ENCODE results near the gene KLHL3. TPM values are rescaled to one million over a fixed set of nuclear protein-coding genes. Genes with fewer than 3 reads are reported as not detected.

Gene KLHL3
- total RNA-seq, 1 experiment from 2014 or later: 2.9 TPM

- no TSS peak for BruUV-seq (replicated peaks)
- no peaks in the 10 kb centered on the region for H4K20me1 ChIP-seq (ENCODE audit: low read length)
- DNase-seq (no peak), ATAC-seq (no peak)
- H3K27me3 ChIP-seq (ENCODE audit: low read length): no peaks in the 10 kb centered on the region
- H3K79me2 ChIP-seq (ENCODE audit: low read length): no peaks in the 10 kb centered on the region
- no peak overlapping the region for H3K27ac ChIP-seq (ENCODE audit: low read length)
- CTCF ChIA-PET: no interaction called here
- no peaks in the 10 kb centered on the region for H3K9me2 ChIP-seq (replicated peaks; ENCODE audit: low read length)
- POLR2A ChIA-PET (ENCODE audit: unreplicated experiment): no interaction called here
- H3K9me3 ChIP-seq (ENCODE audit: low read length): no peaks in the 10 kb centered on the region
- H3F3A ChIP-seq (ENCODE audit: low read length, unreplicated experiment): no peaks in the 10 kb centered on the region
- H3K4me1 ChIP-seq (ENCODE audit: insufficient read depth, low read length): no peaks in the 10 kb centered on the region
- intact Hi-C loops (cut with micrococcal nuclease): no loop called here
- TF ChIP-seq EZH2phosphoT487 (IDR thresholded peaks at IDR 0.05; ENCODE audit: borderline replicate concordance, low read length) (no peak), CTCF (conservative IDR thresholded peaks at IDR 0.05; ENCODE audit: low read depth, low read length) (no peak), EZH2 (IDR thresholded peaks at IDR 0.05; ENCODE audit: low read length, unreplicated experiment) (no peak)
- no peaks in the 10 kb centered on the region for H3K36me3 ChIP-seq (ENCODE audit: low read depth, low read length)
- H3K4me2 ChIP-seq (ENCODE audit: low read length): no peak overlapping the region
- no peak overlapping the region for H3K4me3 ChIP-seq (ENCODE audit: low read length)
- no peak overlapping the region for H2AFZ ChIP-seq (ENCODE audit: low read length)
- H3K9ac ChIP-seq (ENCODE audit: low read length): no peak overlapping the region
Measured at GRCh38 chr5:137695651-137696428, 40.0 kb downstream of the KLHL3 start.

- no TSS peak for BruUV-seq (replicated peaks)
- ChIA-PET POLR2A (ENCODE audit: unreplicated experiment) (no interaction called here), CTCF (no interaction called here)
- Histone ChIP-seq H3F3A (ENCODE audit: low read length, unreplicated experiment) (no peaks in the 10 kb centered on the region), H3K36me3 (ENCODE audit: low read depth, low read length) (no peaks in the 10 kb centered on the region), H3K9me2 (replicated peaks; ENCODE audit: low read length) (no peaks in the 10 kb centered on the region), H3K4me2 (ENCODE audit: low read length) (no peak overlapping the region), H2AFZ (ENCODE audit: low read length) (no peak overlapping the region), H3K4me1 (ENCODE audit: insufficient read depth, low read length) (no peaks in the 10 kb centered on the region), H3K4me3 (ENCODE audit: low read length) (no peak overlapping the region), H3K27me3 (ENCODE audit: low read length) (no peaks in the 10 kb centered on the region), H4K20me1 (ENCODE audit: low read length) (no peaks in the 10 kb centered on the region), H3K27ac (ENCODE audit: low read length) (no peak overlapping the region), H3K9ac (ENCODE audit: low read length) (no peak overlapping the region), H3K9me3 (ENCODE audit: low read length) (no peaks in the 10 kb centered on the region), H3K79me2 (ENCODE audit: low read length) (no peaks in the 10 kb centered on the region)
- no peak for TF ChIP-seq EZH2phosphoT487 (IDR thresholded peaks at IDR 0.05; ENCODE audit: borderline replicate concordance, low read length)
- intact Hi-C loops (cut with micrococcal nuclease): no loop called here
- no peak for DNase-seq
- no peak for ATAC-seq
Measured at GRCh38 chr5:137693951-137694721, 41.8 kb downstream of the KLHL3 start.

GRCh38 chr5:137693307-137693950 lies 42.5 kb downstream of the KLHL3 start:
- POLR2A ChIA-PET (ENCODE audit: unreplicated experiment): interaction anchor here (0.5 kb wide), 1 partner anchor 49 kb away, joined by 17 read pairs; no protein-coding TSS in a partner anchor
- CTCF ChIA-PET: no interaction called here
- Histone ChIP-seq H3K79me2 (ENCODE audit: low read length) (no peaks in the 10 kb centered on the region), H3K36me3 (ENCODE audit: low read depth, low read length) (no peaks in the 10 kb centered on the region), H4K20me1 (ENCODE audit: low read length) (no peaks in the 10 kb centered on the region), H3K27ac (ENCODE audit: low read length) (no peak overlapping the region), H3K9me3 (ENCODE audit: low read length) (no peaks in the 10 kb centered on the region), H3K4me3 (ENCODE audit: low read length) (no peak overlapping the region), H3K9ac (ENCODE audit: low read length) (no peak overlapping the region), H2AFZ (ENCODE audit: low read length) (no peak overlapping the region), H3F3A (ENCODE audit: low read length, unreplicated experiment) (no peaks in the 10 kb centered on the region), H3K9me2 (replicated peaks; ENCODE audit: low read length) (no peaks in the 10 kb centered on the region), H3K4me2 (ENCODE audit: low read length) (no peak overlapping the region), H3K27me3 (ENCODE audit: low read length) (no peaks in the 10 kb centered on the region), H3K4me1 (ENCODE audit: insufficient read depth, low read length) (no peaks in the 10 kb centered on the region)
- TF ChIP-seq CTCF (conservative IDR thresholded peaks at IDR 0.05; ENCODE audit: low read depth, low read length): no peak
- no peak for TF ChIP-seq EZH2phosphoT487 (IDR thresholded peaks at IDR 0.05; ENCODE audit: borderline replicate concordance, low read length)
- TF ChIP-seq EZH2 (IDR thresholded peaks at IDR 0.05; ENCODE audit: low read length, unreplicated experiment): no peak
- no peak for ATAC-seq
- no TSS peak for BruUV-seq (replicated peaks)
- intact Hi-C loops (cut with micrococcal nuclease): no loop called here
- no peak for DNase-seq

Data from PC-3 (cell line).